Activated CD4-positive, alpha-beta T cell treated with anti-CD3 and anti-CD28 coated beads, Interleukin-2, amount 10 ng/mL, durations not matched to agents 24 days and 14 days (primary cell): ENCODE measurements around the gene TMEM47. TPM values are rescaled to one million over a fixed set of nuclear protein-coding genes. Genes with fewer than 3 reads are reported as not detected.

Source experiments
- DNase-seq: peaks from one replicate; pipeline ENCODE4 v3.0.0; 2022
- H3K27ac Mint-ChIP-seq: one replicate; pipeline ENCODE4 v1.8.0; 2022; ENCODE audit warnings: mild to moderate bottlenecking, mixed read lengths
- H3K27me3 Mint-ChIP-seq: one replicate; pipeline ENCODE4 v1.8.0; 2022; ENCODE audit warnings: mixed read lengths
- H3K36me3 Mint-ChIP-seq: one replicate; pipeline ENCODE4 v1.8.0; 2022; ENCODE audit warnings: low read depth, mild to moderate bottlenecking, mixed read lengths
- H3K4me1 Mint-ChIP-seq: one replicate; pipeline ENCODE4 v1.8.0; 2021; ENCODE audit warnings: mixed read lengths
- H3K4me3 Mint-ChIP-seq: one replicate; pipeline ENCODE4 v1.8.0; 2022; ENCODE audit warnings: mild to moderate bottlenecking, moderate library complexity, mixed read lengths
- H3K9me3 Mint-ChIP-seq: one replicate; pipeline ENCODE4 v1.8.0; 2021; ENCODE audit warnings: mixed read lengths
- intact Hi-C: fragments of 100-400 bp; cut with micrococcal nuclease; formaldehyde crosslinking; loops from one replicate; pipeline ENCODE4 v1.15.1; 2023
- total RNA-seq: library from RNA; stranded (reverse); gene quantifications from 2 replicates; pipeline ENCODE4 v1.2.3, GENCODE V29; 2022

The TMEM47 gene
- not detected in 2 replicates for total RNA-seq

- DNase-seq, result peak; percentile 64
- Mint-ChIP-seq H3K27ac (no peak within 1 kb of the TSS), H3K4me1 (peaks cover 4% of the 10 kb centered on the region), H3K36me3 (no peaks in the 10 kb centered on the region), H3K27me3 (peaks cover 20% of the 10 kb centered on the region), H3K9me3 (no peaks in the 10 kb centered on the region), H3K4me3 (peak within 1 kb of the TSS; percentile 68)
- intact Hi-C loops, result no loop called here
Observed at GRCh38 chrX:34656842-34657725, at the start of gene TMEM47. Gene TMEM47 (minus strand): TSS chrX:34657285. CDS start chrX:34657029, 256 bp downstream.

- H3K9me3 Mint-ChIP-seq, result no peaks in the 10 kb centered on the region
- DNase-seq, result no peak
- H3K4me1 Mint-ChIP-seq, result no peaks in the 10 kb centered on the region
- no peak overlapping the region for H3K4me3 Mint-ChIP-seq
- H3K36me3 Mint-ChIP-seq, result no peaks in the 10 kb centered on the region
- H3K27ac Mint-ChIP-seq, result no peak overlapping the region
- intact Hi-C loops, result no loop called here
- no peaks in the 10 kb centered on the region for H3K27me3 Mint-ChIP-seq
Observed at GRCh38 chrX:34687095-34687494, 30.0 kb upstream of the TMEM47 start.

GRCh38 chrX:34659575-34659974, 2.5 kb upstream of the TMEM47 start:
- DNase-seq, result no peak
- intact Hi-C loops, result no loop called here
- Mint-ChIP-seq H3K27ac (no peak overlapping the region), H3K27me3 (peaks cover 18% of the 10 kb centered on the region), H3K4me1 (peaks cover 4% of the 10 kb centered on the region), H3K4me3 (no peak overlapping the region), H3K36me3 (no peaks in the 10 kb centered on the region), H3K9me3 (no peaks in the 10 kb centered on the region)

GRCh38 chrX:34658326-34658725, 1.2 kb upstream of the TMEM47 start:
- Mint-ChIP-seq H3K4me1 (peaks cover 4% of the 10 kb centered on the region), H3K4me3 (no peak overlapping the region), H3K27me3 (peaks cover 20% of the 10 kb centered on the region), H3K36me3 (no peaks in the 10 kb centered on the region), H3K9me3 (no peaks in the 10 kb centered on the region), H3K27ac (no peak overlapping the region)
- intact Hi-C loops, result no loop called here
- no peak for DNase-seq

- Mint-ChIP-seq H3K4me3 (peak overlapping the region; percentile 39), H3K9me3 (no peaks in the 10 kb centered on the region), H3K36me3 (no peaks in the 10 kb centered on the region), H3K27ac (no peak overlapping the region), H3K27me3 (peaks cover 20% of the 10 kb centered on the region), H3K4me1 (peaks cover 4% of the 10 kb centered on the region)
- no peak for DNase-seq
- intact Hi-C loops, result no loop called here
Observed at GRCh38 chrX:34657726-34658070, 613 bp upstream of the TMEM47 start.

- Mint-ChIP-seq H3K9me3 (no peaks in the 10 kb centered on the region), H3K36me3 (no peaks in the 10 kb centered on the region), H3K27me3 (peaks cover 20% of the 10 kb centered on the region), H3K27ac (no peak overlapping the region), H3K4me1 (peaks cover 4% of the 10 kb centered on the region), H3K4me3 (peak overlapping the region; percentile 68)
- DNase-seq, result no peak
- intact Hi-C loops, result no loop called here
Observed at GRCh38 chrX:34656467-34656841, 631 bp downstream of the TMEM47 start.

GRCh38 chrX:34655501-34656455, 1.3 kb downstream of the TMEM47 start:
- H3K27me3 Mint-ChIP-seq, result peaks cover 20% of the 10 kb centered on the region

GRCh38 chrX:34654696-34655490, 2.2 kb downstream of the TMEM47 start:
- intact Hi-C loops, result no loop called here
- Mint-ChIP-seq H3K36me3 (no peaks in the 10 kb centered on the region), H3K4me1 (peaks cover 4% of the 10 kb centered on the region), H3K9me3 (no peaks in the 10 kb centered on the region), H3K27me3 (peaks cover 20% of the 10 kb centered on the region), H3K4me3 (no peak overlapping the region), H3K27ac (no peak overlapping the region)
- DNase-seq, result no peak

More at GRCh38 chrX:34655501-34656455, 1.3 kb downstream of the TMEM47 start:
- Mint-ChIP-seq H3K27ac (no peak overlapping the region), H3K4me3 (peak overlapping the region; percentile 68), H3K36me3 (no peaks in the 10 kb centered on the region), H3K9me3 (no peaks in the 10 kb centered on the region), H3K4me1 (peaks cover 4% of the 10 kb centered on the region)
- intact Hi-C loops, result no loop called here
- DNase-seq, result no peak

- H3K27ac Mint-ChIP-seq, result no peak overlapping the region
- H3K4me3 Mint-ChIP-seq, result no peak overlapping the region
Observed at GRCh38 chrX:34653811-34654210, 3.3 kb downstream of the TMEM47 start.

GRCh38 chrX:34642849-34643248, 14.2 kb downstream of the TMEM47 start:
- Mint-ChIP-seq H3K27ac (no peak overlapping the region), H3K4me3 (no peak overlapping the region), H3K27me3 (no peaks in the 10 kb centered on the region), H3K36me3 (no peaks in the 10 kb centered on the region), H3K9me3 (no peaks in the 10 kb centered on the region), H3K4me1 (no peaks in the 10 kb centered on the region)
- intact Hi-C loops, result no loop called here
- DNase-seq, result no peak

More at GRCh38 chrX:34653811-34654210, 3.3 kb downstream of the TMEM47 start:
- Mint-ChIP-seq H3K4me1 (peaks cover 4% of the 10 kb centered on the region), H3K36me3 (no peaks in the 10 kb centered on the region), H3K9me3 (no peaks in the 10 kb centered on the region), H3K27me3 (peaks cover 20% of the 10 kb centered on the region)
- intact Hi-C loops, result no loop called here
- DNase-seq, result no peak

- H3K4me1 Mint-ChIP-seq, result no peaks in the 10 kb centered on the region
- DNase-seq, result no peak
- H3K27me3 Mint-ChIP-seq, result no peaks in the 10 kb centered on the region
- H3K27ac Mint-ChIP-seq, result no peak overlapping the region
- intact Hi-C loops, result no loop called here
- no peaks in the 10 kb centered on the region for H3K36me3 Mint-ChIP-seq
- no peaks in the 10 kb centered on the region for H3K9me3 Mint-ChIP-seq
- H3K4me3 Mint-ChIP-seq, result no peak overlapping the region
Observed at GRCh38 chrX:34638116-34638515, 19.0 kb downstream of the TMEM47 start.

- H3K36me3 Mint-ChIP-seq, result no peaks in the 10 kb centered on the region
- no peaks in the 10 kb centered on the region for H3K9me3 Mint-ChIP-seq
- no peaks in the 10 kb centered on the region for H3K27me3 Mint-ChIP-seq
- H3K27ac Mint-ChIP-seq, result no peak overlapping the region
- H3K4me1 Mint-ChIP-seq, result no peaks in the 10 kb centered on the region
- H3K4me3 Mint-ChIP-seq, result no peak overlapping the region
- no peak for DNase-seq
- intact Hi-C loops, result no loop called here
Observed at GRCh38 chrX:34634349-34634748, 22.7 kb downstream of the TMEM47 start.

- no peaks in the 10 kb centered on the region for H3K36me3 Mint-ChIP-seq
- no peak for DNase-seq
- no peak overlapping the region for H3K4me3 Mint-ChIP-seq
- intact Hi-C loops, result no loop called here
- no peaks in the 10 kb centered on the region for H3K9me3 Mint-ChIP-seq
- no peak overlapping the region for H3K27ac Mint-ChIP-seq
- no peaks in the 10 kb centered on the region for H3K27me3 Mint-ChIP-seq
- H3K4me1 Mint-ChIP-seq, result no peaks in the 10 kb centered on the region
Observed at GRCh38 chrX:34632384-34632783, 24.7 kb downstream of the TMEM47 start.
